IMR-90 (cell line): ENCODE data around the gene MCFD2. TPM values are rescaled to one million over a fixed set of nuclear protein-coding genes. Genes with fewer than 3 reads are reported as not detected.

Experiments
- ATAC-seq: fragments of 200-7000 bp; cut with Tn5 transposase; 2 replicates; pipeline ENCODE4 v1.9.1; 2020; ENCODE audit warnings: low read depth, mild to moderate bottlenecking, moderate library complexity
- BruUV-seq: library from RNA; stranded (reverse); fragments of 400-500 nt; replicated peaks from 2 replicates; lab custom pipeline; 2021; lab: Mats Ljungman, UMichigan
- CTCF ChIA-PET: fragments of 300-600 bp; formaldehyde crosslinking; extraction: SDS; loops from one replicate; lab custom pipeline; 2021; ENCODE audit warnings: antibody characterized with exemption; lab: Yijun Ruan, JAX
- POLR2A ChIA-PET: fragments of 300-600 bp; sonication (Branson Sonifier 250); formaldehyde crosslinking; loops from one replicate; lab custom pipeline; 2022; ENCODE audit warnings: antibody characterized with exemption; ENCODE audit not compliant: unreplicated experiment; lab: Charles Lee
- DNase-seq: peaks from one replicate; pipeline ENCODE4 v3.0.0; 2013
- H2AFZ ChIP-seq: replicated peaks from 2 replicates; pipeline ENCODE3; 2013; ENCODE audit warnings: low read length, mild to moderate bottlenecking; ENCODE audit not compliant: poor library complexity
- H2AK5ac ChIP-seq: 2 replicates; pipeline ENCODE4 v1.6.1; 2013; ENCODE audit warnings: low read depth, low read length, inconsistent platforms
- H2AK9ac ChIP-seq: replicated peaks from 2 replicates; pipeline ENCODE3; 2013; ENCODE audit warnings: mild to moderate bottlenecking, low read depth, low read length, moderate library complexity; ENCODE audit not compliant: poor library complexity
- H2BK120ac ChIP-seq: 2 replicates; pipeline ENCODE4 v1.6.1; 2013; ENCODE audit warnings: low read depth, low read length, inconsistent platforms
- H2BK15ac ChIP-seq: 3 replicates; pipeline ENCODE4 v1.6.1; 2013; ENCODE audit warnings: low read depth, low read length, inconsistent platforms
- H2BK20ac ChIP-seq: 2 replicates; pipeline ENCODE4 v1.6.1; 2013; ENCODE audit warnings: low read depth, mild to moderate bottlenecking, inconsistent platforms, low read length, moderate library complexity
- H2BK5ac ChIP-seq: 2 replicates; pipeline ENCODE4 v1.6.1; 2013; ENCODE audit warnings: mild to moderate bottlenecking, low read depth, low read length, inconsistent platforms; ENCODE audit not compliant: poor library complexity, severe bottlenecking
- H3K14ac ChIP-seq: replicated peaks from 2 replicates; pipeline ENCODE4 v1.6.1; 2013; ENCODE audit warnings: low read depth, low read length, inconsistent platforms
- H3K18ac ChIP-seq: 2 replicates; pipeline ENCODE4 v1.6.1; 2013; ENCODE audit warnings: low read depth, low read length, control low read depth
- H3K23ac ChIP-seq: 2 replicates; pipeline ENCODE4 v1.6.1; 2013; ENCODE audit warnings: low read depth, low read length, inconsistent platforms
- H3K27ac ChIP-seq: 2 replicates; pipeline ENCODE4 v1.5.1; 2013; ENCODE audit warnings: mild to moderate bottlenecking, control low read depth, low read length; ENCODE audit not compliant: insufficient read depth
- H3K27me3 ChIP-seq: 2 replicates; pipeline ENCODE4 v1.6.1; 2013; ENCODE audit warnings: low read length; ENCODE audit not compliant: control insufficient read depth, insufficient read depth
- H3K36me3 ChIP-seq: 2 replicates; pipeline ENCODE4 v1.6.1; 2013; ENCODE audit warnings: low read length, mixed read lengths; ENCODE audit not compliant: control insufficient read depth, insufficient read depth
- H3K4ac ChIP-seq: 2 replicates; pipeline ENCODE4 v1.6.1; 2013; ENCODE audit warnings: low read depth, low read length, inconsistent platforms
- H3K4me1 ChIP-seq: 2 replicates; pipeline ENCODE4 v1.6.1; 2013; ENCODE audit warnings: low read length, mixed read lengths; ENCODE audit not compliant: control insufficient read depth, insufficient read depth
- H3K4me2 ChIP-seq: 2 replicates; pipeline ENCODE4 v1.6.1; 2013; ENCODE audit warnings: low read depth, mild to moderate bottlenecking, control low read depth, low read length, moderate library complexity
- H3K4me3 ChIP-seq: 2 replicates; pipeline ENCODE4 v1.5.1; 2013; ENCODE audit warnings: low read depth, mild to moderate bottlenecking, control low read depth, low read length, moderate library complexity; ENCODE audit not compliant: insufficient read depth
- H3K56ac ChIP-seq: 2 replicates; pipeline ENCODE4 v1.6.1; 2013; ENCODE audit warnings: low read length, inconsistent platforms; ENCODE audit not compliant: insufficient read depth; ENCODE audit errors: extremely low read depth
- H3K79me1 ChIP-seq, 2 experiments: 2 replicates each; pipeline ENCODE4 v1.6.1; 2013; ENCODE audit warnings: low read length in 2 of 2, inconsistent platforms in 1 of 2, low read depth in 1 of 2
- H3K9ac ChIP-seq: 2 replicates; pipeline ENCODE4 v1.6.1; 2013; ENCODE audit warnings: low read depth, low read length, control low read depth
- H3K9me1 ChIP-seq: 2 replicates; pipeline ENCODE4 v1.6.1; 2013; ENCODE audit warnings: low read length, inconsistent platforms; ENCODE audit not compliant: insufficient read depth
- H3K9me3 ChIP-seq: 2 replicates; pipeline ENCODE4 v1.6.1; 2013; ENCODE audit warnings: low read length; ENCODE audit not compliant: control insufficient read depth, insufficient read depth
- H4K20me1 ChIP-seq: 2 replicates; pipeline ENCODE4 v1.6.1; 2013; ENCODE audit warnings: low read length, inconsistent platforms; ENCODE audit not compliant: insufficient read depth
- H4K5ac ChIP-seq: 2 replicates; pipeline ENCODE4 v1.6.1; 2013; ENCODE audit warnings: mild to moderate bottlenecking, low read depth, low read length, control low read depth
- H4K8ac ChIP-seq, 2 experiments: 2 replicates each; pipeline ENCODE4 v1.6.1; 2013; ENCODE audit warnings: low read depth in 2 of 2, low read length in 2 of 2, control low read depth in 1 of 2, inconsistent platforms in 1 of 2
- H4K91ac ChIP-seq: 2 replicates; pipeline ENCODE4 v1.6.1; 2013; ENCODE audit warnings: low read depth, low read length, inconsistent platforms; ENCODE audit not compliant: insufficient read depth
- RFX5 ChIP-seq: IDR thresholded peaks from 2 replicates; pipeline ENCODE4 v1.8.0; 2012; ENCODE audit warnings: low read depth, mild to moderate bottlenecking, low read length, moderate library complexity
- WGBS, 2 experiments: methylation state at CpG; one replicate each; pipeline versions ENCODE4 v1.1.5 to v1.1.7; 2013; ENCODE audit warnings: missing lambda C conversion rate in 2 of 2; ENCODE audit not compliant: insufficient read length in 1 of 2; ENCODE audit errors: extremely low coverage in 2 of 2; 5-methylcytosine and 5-hydroxymethylcytosine counted together
- dilution Hi-C: fragments of 300-500 bp; cut with HindIII; formaldehyde crosslinking; loops from one replicate; pipeline ENCODE4 v1.14.3; 2018; ENCODE audit warnings: low sequenced_read_pairs; ENCODE audit not compliant: unreplicated experiment
- in situ Hi-C: fragments of 300-500 bp; cut with MboI; formaldehyde crosslinking; loops from 3 replicates; pipeline ENCODE4 v1.14.3; 2019; ENCODE audit warnings: low sequenced_read_pairs, inconsistent platforms, mixed read lengths
- intact Hi-C: fragments of 100-400 bp; cut with micrococcal nuclease; formaldehyde crosslinking; loops from 2 replicates; pipeline ENCODE4 v1.10.0; 2022
- polyA plus RNA-seq, 3 experiments: library from polyadenylated mRNA; depleted of rRNA; stranded (reverse); fragments of >200 nt; gene quantifications; 2 replicates each; pipeline ENCODE4 v1.2.3, GENCODE V29; 2012; ENCODE audit warnings: low replicate concordance in 1 of 3
- total RNA-seq: library from RNA; depleted of rRNA; stranded (reverse); fragments of >200 nt; gene quantifications from 2 replicates; pipeline ENCODE4 v1.2.3, GENCODE V29; 2012

MCFD2 gene
- total and polyA plus RNA-seq, 2 of the 4 experiments (the other 2 are of a cell fraction): 145 to 177 TPM

GRCh38 chr2:46891956-46892553 lies 23.6 kb downstream of the MCFD2 start:
- Histone ChIP-seq H2BK20ac (no peak overlapping the region), H3K4me3 (no peak overlapping the region), H4K20me1 (no peaks in the 10 kb centered on the region), H4K91ac (no peak overlapping the region; the same call in 1 of the 2 replicates), H2AK5ac (peak overlapping the region; percentile 40; the same call in 1 of the 2 replicates), H3K4me1 (peaks cover 11% of the 10 kb centered on the region), H3K36me3 (no peaks in the 10 kb centered on the region), H2AFZ (no peak overlapping the region), H3K4ac (peak overlapping the region; percentile 54; the same call in 1 of the 2 replicates), H3K27ac (no peak overlapping the region), H3K9ac (no peak overlapping the region), H3K9me1 (no peaks in the 10 kb centered on the region; the same call in 1 of the 2 replicates), H3K9me3 (peaks cover 4% of the 10 kb centered on the region; the same call in 1 of the 2 replicates), H4K5ac (no peak overlapping the region), H3K56ac (no peak overlapping the region), H3K23ac (no peak overlapping the region), H2AK9ac (no peak overlapping the region), H3K27me3 (no peaks in the 10 kb centered on the region), H2BK120ac (no peak overlapping the region), H3K14ac (no peak overlapping the region), H2BK5ac (no peak overlapping the region), H3K18ac (no peak overlapping the region), H4K8ac (no peak overlapping the region), H3K4me2 (no peak overlapping the region), H3K79me1 (peaks cover 5 to 15% of the 10 kb centered on the region in 2 experiments; a peak in 2 of 4 replicates), H2BK15ac (no peak overlapping the region; the same call in 2 of the 3 replicates)
- no peak for ATAC-seq
- 83% methylated on average over 1 of the region's 8 CpGs; no CpG with 5 or more reads in 1 of the 2 experiments for WGBS, 2 experiments
- POLR2A ChIA-PET: no interaction called here
- intact Hi-C loops (no loop called here), dilution Hi-C loops (no loop called here), in situ Hi-C loops (no loop called here)
- no TSS peak for BruUV-seq
- no peak for TF ChIP-seq RFX5
- DNase-seq: no peak
- CTCF ChIA-PET: no interaction called here
